ENCODE results near the gene LELP1.

Gene LELP1

GRCh38 chr1:153231363-153231762 is 28.1 kb downstream of the LELP1 start:
- no peaks in the 10 kb centered on the region for H3K27me3 ChIP-seq (ENCODE audit: insufficient read depth, low read depth, severe bottlenecking)
- no peaks in the 10 kb centered on the region for H3K9me3 ChIP-seq (ENCODE audit: severe bottlenecking)
- H3K36me3 ChIP-seq: no peaks in the 10 kb centered on the region
- peak; percentile 72 for DNase-seq
- H3K27ac ChIP-seq: no peak overlapping the region
- H3K4me3 ChIP-seq (ENCODE audit: low read depth, low read length): no peak overlapping the region
- no peak for TF ChIP-seq CTCF (IDR thresholded peaks at IDR 0.05; ENCODE audit: low read depth, low read length)

- Histone ChIP-seq H3K36me3 (no peaks in the 10 kb centered on the region), H3K27me3 (ENCODE audit: insufficient read depth, low read depth, severe bottlenecking) (no peaks in the 10 kb centered on the region), H3K4me3 (ENCODE audit: low read depth, low read length) (no peak overlapping the region), H3K9me3 (ENCODE audit: severe bottlenecking) (no peaks in the 10 kb centered on the region), H3K27ac (no peak overlapping the region)
- TF ChIP-seq CTCF (IDR thresholded peaks at IDR 0.05; ENCODE audit: low read depth, low read length): no peak
- DNase-seq: no peak
These were observed 28.6 kb downstream of the LELP1 start for GRCh38 chr1:153231785-153232184.

- Histone ChIP-seq H3K36me3 (no peaks in the 10 kb centered on the region), H3K4me3 (ENCODE audit: low read depth, low read length) (no peak overlapping the region), H3K27ac (no peak overlapping the region), H3K9me3 (ENCODE audit: severe bottlenecking) (no peaks in the 10 kb centered on the region), H3K27me3 (ENCODE audit: insufficient read depth, low read depth, severe bottlenecking) (no peaks in the 10 kb centered on the region)
- TF ChIP-seq CTCF (IDR thresholded peaks at IDR 0.05; ENCODE audit: low read depth, low read length): no peak
- DNase-seq: no peak
These were observed 29.3 kb downstream of the LELP1 start for GRCh38 chr1:153232553-153232952.

- no peak for TF ChIP-seq CTCF (IDR thresholded peaks at IDR 0.05; ENCODE audit: low read depth, low read length)
- Histone ChIP-seq H3K27me3 (ENCODE audit: insufficient read depth, low read depth, severe bottlenecking) (no peaks in the 10 kb centered on the region), H3K9me3 (ENCODE audit: severe bottlenecking) (no peaks in the 10 kb centered on the region), H3K4me3 (ENCODE audit: low read depth, low read length) (no peak overlapping the region), H3K27ac (no peak overlapping the region), H3K36me3 (no peaks in the 10 kb centered on the region)
- no peak for DNase-seq
These were observed 30.2 kb downstream of the LELP1 start for GRCh38 chr1:153233448-153233847.

GRCh38 chr1:153238527-153238926 is 35.3 kb downstream of the LELP1 start:
- no peaks in the 10 kb centered on the region for H3K27me3 ChIP-seq (ENCODE audit: insufficient read depth, low read depth, severe bottlenecking)
- no peaks in the 10 kb centered on the region for H3K36me3 ChIP-seq
- no peak overlapping the region for H3K27ac ChIP-seq
- peak; percentile 77 for DNase-seq
- H3K9me3 ChIP-seq (ENCODE audit: severe bottlenecking): peaks cover 2% of the 10 kb centered on the region
- H3K4me3 ChIP-seq (ENCODE audit: low read depth, low read length): no peak overlapping the region
- TF ChIP-seq CTCF (IDR thresholded peaks at IDR 0.05; ENCODE audit: low read depth, low read length): peak; percentile 97

GRCh38 chr1:153242160-153242559 is 38.9 kb downstream of the LELP1 start:
- Histone ChIP-seq H3K27ac (no peak overlapping the region), H3K36me3 (no peaks in the 10 kb centered on the region), H3K27me3 (ENCODE audit: insufficient read depth, low read depth, severe bottlenecking) (no peaks in the 10 kb centered on the region), H3K4me3 (ENCODE audit: low read depth, low read length) (no peak overlapping the region), H3K9me3 (ENCODE audit: severe bottlenecking) (peaks cover 2% of the 10 kb centered on the region)
- DNase-seq: no peak
- no peak for TF ChIP-seq CTCF (IDR thresholded peaks at IDR 0.05; ENCODE audit: low read depth, low read length)

All from WERI-Rb-1 (cell line).